IMR-90 (cell line): ENCODE data around the gene PALM3. TPM values are rescaled to one million over a fixed set of nuclear protein-coding genes. Genes with fewer than 3 reads are reported as not detected.

Experiments
- ATAC-seq: fragments of 200-7000 bp; cut with Tn5 transposase; 2 replicates; pipeline ENCODE4 v1.9.1; 2020; ENCODE audit warnings: low read depth, mild to moderate bottlenecking, moderate library complexity
- BruUV-seq: library from RNA; stranded (reverse); fragments of 400-500 nt; replicated peaks from 2 replicates; lab custom pipeline; 2021; lab: Mats Ljungman, UMichigan
- CTCF ChIA-PET: fragments of 300-600 bp; formaldehyde crosslinking; extraction: SDS; loops from one replicate; lab custom pipeline; 2021; ENCODE audit warnings: antibody characterized with exemption; lab: Yijun Ruan, JAX
- POLR2A ChIA-PET: fragments of 300-600 bp; sonication (Branson Sonifier 250); formaldehyde crosslinking; loops from one replicate; lab custom pipeline; 2022; ENCODE audit warnings: antibody characterized with exemption; ENCODE audit not compliant: unreplicated experiment; lab: Charles Lee
- DNase-seq: peaks from one replicate; pipeline ENCODE4 v3.0.0; 2013
- H2AFZ ChIP-seq: replicated peaks from 2 replicates; pipeline ENCODE3; 2013; ENCODE audit warnings: low read length, mild to moderate bottlenecking; ENCODE audit not compliant: poor library complexity
- H2AK5ac ChIP-seq: 2 replicates; pipeline ENCODE4 v1.6.1; 2013; ENCODE audit warnings: low read depth, low read length, inconsistent platforms
- H2AK9ac ChIP-seq: replicated peaks from 2 replicates; pipeline ENCODE3; 2013; ENCODE audit warnings: mild to moderate bottlenecking, low read depth, low read length, moderate library complexity; ENCODE audit not compliant: poor library complexity
- H2BK120ac ChIP-seq: 2 replicates; pipeline ENCODE4 v1.6.1; 2013; ENCODE audit warnings: low read depth, low read length, inconsistent platforms
- H2BK15ac ChIP-seq: 3 replicates; pipeline ENCODE4 v1.6.1; 2013; ENCODE audit warnings: low read depth, low read length, inconsistent platforms
- H2BK20ac ChIP-seq: 2 replicates; pipeline ENCODE4 v1.6.1; 2013; ENCODE audit warnings: low read depth, mild to moderate bottlenecking, inconsistent platforms, low read length, moderate library complexity
- H2BK5ac ChIP-seq: 2 replicates; pipeline ENCODE4 v1.6.1; 2013; ENCODE audit warnings: mild to moderate bottlenecking, low read depth, low read length, inconsistent platforms; ENCODE audit not compliant: poor library complexity, severe bottlenecking
- H3K14ac ChIP-seq: replicated peaks from 2 replicates; pipeline ENCODE4 v1.6.1; 2013; ENCODE audit warnings: low read depth, low read length, inconsistent platforms
- H3K18ac ChIP-seq: 2 replicates; pipeline ENCODE4 v1.6.1; 2013; ENCODE audit warnings: low read depth, low read length, control low read depth
- H3K23ac ChIP-seq: 2 replicates; pipeline ENCODE4 v1.6.1; 2013; ENCODE audit warnings: low read depth, low read length, inconsistent platforms
- H3K27ac ChIP-seq: 2 replicates; pipeline ENCODE4 v1.5.1; 2013; ENCODE audit warnings: mild to moderate bottlenecking, control low read depth, low read length; ENCODE audit not compliant: insufficient read depth
- H3K27me3 ChIP-seq: 2 replicates; pipeline ENCODE4 v1.6.1; 2013; ENCODE audit warnings: low read length; ENCODE audit not compliant: control insufficient read depth, insufficient read depth
- H3K36me3 ChIP-seq: 2 replicates; pipeline ENCODE4 v1.6.1; 2013; ENCODE audit warnings: low read length, mixed read lengths; ENCODE audit not compliant: control insufficient read depth, insufficient read depth
- H3K4ac ChIP-seq: 2 replicates; pipeline ENCODE4 v1.6.1; 2013; ENCODE audit warnings: low read depth, low read length, inconsistent platforms
- H3K4me1 ChIP-seq: 2 replicates; pipeline ENCODE4 v1.6.1; 2013; ENCODE audit warnings: low read length, mixed read lengths; ENCODE audit not compliant: control insufficient read depth, insufficient read depth
- H3K4me2 ChIP-seq: 2 replicates; pipeline ENCODE4 v1.6.1; 2013; ENCODE audit warnings: low read depth, mild to moderate bottlenecking, control low read depth, low read length, moderate library complexity
- H3K4me3 ChIP-seq: 2 replicates; pipeline ENCODE4 v1.5.1; 2013; ENCODE audit warnings: low read depth, mild to moderate bottlenecking, control low read depth, low read length, moderate library complexity; ENCODE audit not compliant: insufficient read depth
- H3K56ac ChIP-seq: 2 replicates; pipeline ENCODE4 v1.6.1; 2013; ENCODE audit warnings: low read length, inconsistent platforms; ENCODE audit not compliant: insufficient read depth; ENCODE audit errors: extremely low read depth
- H3K79me1 ChIP-seq, 2 experiments: 2 replicates each; pipeline ENCODE4 v1.6.1; 2013; ENCODE audit warnings: low read length in 2 of 2, inconsistent platforms in 1 of 2, low read depth in 1 of 2
- H3K9ac ChIP-seq: 2 replicates; pipeline ENCODE4 v1.6.1; 2013; ENCODE audit warnings: low read depth, low read length, control low read depth
- H3K9me1 ChIP-seq: 2 replicates; pipeline ENCODE4 v1.6.1; 2013; ENCODE audit warnings: low read length, inconsistent platforms; ENCODE audit not compliant: insufficient read depth
- H3K9me3 ChIP-seq: 2 replicates; pipeline ENCODE4 v1.6.1; 2013; ENCODE audit warnings: low read length; ENCODE audit not compliant: control insufficient read depth, insufficient read depth
- H4K20me1 ChIP-seq: 2 replicates; pipeline ENCODE4 v1.6.1; 2013; ENCODE audit warnings: low read length, inconsistent platforms; ENCODE audit not compliant: insufficient read depth
- H4K5ac ChIP-seq: 2 replicates; pipeline ENCODE4 v1.6.1; 2013; ENCODE audit warnings: mild to moderate bottlenecking, low read depth, low read length, control low read depth
- H4K8ac ChIP-seq, 2 experiments: 2 replicates each; pipeline ENCODE4 v1.6.1; 2013; ENCODE audit warnings: low read depth in 2 of 2, low read length in 2 of 2, control low read depth in 1 of 2, inconsistent platforms in 1 of 2
- H4K91ac ChIP-seq: 2 replicates; pipeline ENCODE4 v1.6.1; 2013; ENCODE audit warnings: low read depth, low read length, inconsistent platforms; ENCODE audit not compliant: insufficient read depth
- BHLHE40 ChIP-seq: fragments of 150-350 bp; IDR thresholded peaks from 2 replicates; pipeline ENCODE4 v1.6.1; 2016; ENCODE audit warnings: mild to moderate bottlenecking, low read depth, low read length
- CEBPB ChIP-seq: IDR thresholded peaks from 2 replicates; pipeline ENCODE4 v1.6.1; 2012; ENCODE audit warnings: low read depth, low read length, improper control_type of control experiment
- CHD1 ChIP-seq: IDR thresholded peaks from 2 replicates; pipeline ENCODE4 v1.6.1; 2012; ENCODE audit warnings: low read depth, low read length, improper control_type of control experiment
- MAZ ChIP-seq: IDR thresholded peaks from 2 replicates; pipeline ENCODE4 v1.6.1; 2012; ENCODE audit warnings: low read depth, mild to moderate bottlenecking, low read length, improper control_type of control experiment, moderate library complexity, borderline replicate concordance
- NFE2L2 ChIP-seq: fragments of 150-350 bp; IDR thresholded peaks from 2 replicates; pipeline ENCODE4 v1.6.1; 2016; ENCODE audit warnings: low read depth, mild to moderate bottlenecking, low read length
- POLR2A ChIP-seq: IDR thresholded peaks from 2 replicates; pipeline ENCODE4 v1.6.1; 2012; ENCODE audit warnings: mild to moderate bottlenecking, low read depth, low read length
- RAD21 ChIP-seq: IDR thresholded peaks from 2 replicates; pipeline ENCODE4 v1.6.1; 2012; ENCODE audit warnings: low read length, improper control_type of control experiment
- RFX5 ChIP-seq: IDR thresholded peaks from 2 replicates; pipeline ENCODE4 v1.8.0; 2012; ENCODE audit warnings: low read depth, mild to moderate bottlenecking, low read length, moderate library complexity
- WGBS, 2 experiments: methylation state at CpG; one replicate each; pipeline versions ENCODE4 v1.1.5 to v1.1.7; 2013; ENCODE audit warnings: missing lambda C conversion rate in 2 of 2; ENCODE audit not compliant: insufficient read length in 1 of 2; ENCODE audit errors: extremely low coverage in 2 of 2; 5-methylcytosine and 5-hydroxymethylcytosine counted together
- dilution Hi-C: fragments of 300-500 bp; cut with HindIII; formaldehyde crosslinking; loops from one replicate; pipeline ENCODE4 v1.14.3; 2018; ENCODE audit warnings: low sequenced_read_pairs; ENCODE audit not compliant: unreplicated experiment
- in situ Hi-C: fragments of 300-500 bp; cut with MboI; formaldehyde crosslinking; loops from 3 replicates; pipeline ENCODE4 v1.14.3; 2019; ENCODE audit warnings: low sequenced_read_pairs, inconsistent platforms, mixed read lengths
- intact Hi-C: fragments of 100-400 bp; cut with micrococcal nuclease; formaldehyde crosslinking; loops from 2 replicates; pipeline ENCODE4 v1.10.0; 2022
- polyA plus RNA-seq, 3 experiments: library from polyadenylated mRNA; depleted of rRNA; stranded (reverse); fragments of >200 nt; gene quantifications; 2 replicates each; pipeline ENCODE4 v1.2.3, GENCODE V29; 2012; ENCODE audit warnings: low replicate concordance in 1 of 3
- total RNA-seq: library from RNA; depleted of rRNA; stranded (reverse); fragments of >200 nt; gene quantifications from 2 replicates; pipeline ENCODE4 v1.2.3, GENCODE V29; 2012
- TF ChIP-seq, protein P1 (sequence below): fragments of 150-350 bp; IDR thresholded peaks from 2 replicates; pipeline ENCODE4 v1.6.1; 2017; ENCODE audit warnings: mild to moderate bottlenecking, antibody characterized with exemption, low read length, low read depth

The PALM3 gene
- total and polyA plus RNA-seq, 2 of the 4 experiments (the other 2 are of a cell fraction) = 0.18 to 0.84 TPM

DNA sequence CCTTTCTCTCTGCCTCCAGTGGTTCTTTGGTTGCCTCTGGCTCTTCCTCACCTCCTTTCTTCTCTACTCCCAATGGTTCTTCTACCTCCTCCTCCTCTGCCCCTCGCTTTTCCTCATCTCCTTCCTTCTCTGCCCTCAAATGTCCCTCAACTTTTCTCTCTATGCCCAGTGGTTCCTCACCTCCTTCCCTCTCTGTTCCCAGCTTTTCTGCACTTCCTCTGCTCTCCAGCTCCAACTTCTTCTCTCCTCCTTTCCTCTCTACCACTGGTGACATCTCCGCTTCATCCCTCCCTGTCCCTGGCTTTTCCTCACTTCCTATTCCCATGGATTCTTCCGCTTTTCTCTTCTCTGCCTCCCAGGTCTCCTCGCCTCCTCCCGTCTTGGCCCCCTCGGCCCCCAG, 7.8 kb downstream of the PALM3 start:
- POLR2A ChIA-PET = no interaction called here
- in situ Hi-C loops = no loop called here
- CTCF ChIA-PET = interaction anchor here (0.5 kb wide), 1 partner anchor 254 kb away, joined by 3 read pairs; no protein-coding TSS in a partner anchor

More for the DNA sequence above, 7.8 kb downstream of the PALM3 start:
- no peak overlapping the region for H3K27ac ChIP-seq
- no TSS peak for BruUV-seq
- H3K27me3 ChIP-seq = peaks cover 25% of the 10 kb centered on the region
- H2BK20ac ChIP-seq = no peak overlapping the region
- peaks cover 1% of the 10 kb centered on the region; the same call in 1 of the 2 replicates for H3K4me1 ChIP-seq
- H4K91ac ChIP-seq = no peak overlapping the region
- no peak overlapping the region for H2AK9ac ChIP-seq
- 70% methylated on average over 6 of the region's 6 CpGs; no CpG with 5 or more reads in 1 of the 2 experiments for WGBS, 2 experiments
- H2BK5ac ChIP-seq = no peak overlapping the region
- no peak overlapping the region for H3K56ac ChIP-seq
- TF ChIP-seq, protein P1, sequence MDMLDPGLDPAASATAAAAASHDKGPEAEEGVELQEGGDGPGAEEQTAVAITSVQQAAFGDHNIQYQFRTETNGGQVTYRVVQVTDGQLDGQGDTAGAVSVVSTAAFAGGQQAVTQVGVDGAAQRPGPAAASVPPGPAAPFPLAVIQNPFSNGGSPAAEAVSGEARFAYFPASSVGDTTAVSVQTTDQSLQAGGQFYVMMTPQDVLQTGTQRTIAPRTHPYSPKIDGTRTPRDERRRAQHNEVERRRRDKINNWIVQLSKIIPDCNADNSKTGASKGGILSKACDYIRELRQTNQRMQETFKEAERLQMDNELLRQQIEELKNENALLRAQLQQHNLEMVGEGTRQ = no peak
- no peak for TF ChIP-seq NFE2L2
- TF ChIP-seq CHD1 = no peak
- TF ChIP-seq RFX5 = no peak
- TF ChIP-seq RAD21 = no peak
- TF ChIP-seq POLR2A = no peak
- no peak for TF ChIP-seq MAZ
- TF ChIP-seq BHLHE40 = no peak
- TF ChIP-seq CEBPB = no peak
- H3K4me3 ChIP-seq = no peak overlapping the region
- no peak overlapping the region for H3K9ac ChIP-seq
- H3K9me3 ChIP-seq = peaks cover 2% of the 10 kb centered on the region; the same call in 1 of the 2 replicates
- DNase-seq (no peak), ATAC-seq (no peak)
- no peak overlapping the region for H3K4ac ChIP-seq
- H2AK5ac ChIP-seq = no peak overlapping the region
- H3K9me1 ChIP-seq = no peaks in the 10 kb centered on the region
- no peak overlapping the region for H4K5ac ChIP-seq
- H3K14ac ChIP-seq = no peak overlapping the region
- intact Hi-C loops (no loop called here), dilution Hi-C loops (no loop called here)
- no peak overlapping the region for H2BK120ac ChIP-seq
- no peak overlapping the region for H2BK15ac ChIP-seq
- no peak overlapping the region for H4K8ac ChIP-seq
- H3K36me3 ChIP-seq = no peaks in the 10 kb centered on the region
- no peak overlapping the region for H3K23ac ChIP-seq
- H4K20me1 ChIP-seq = no peaks in the 10 kb centered on the region
- no peak overlapping the region for H3K18ac ChIP-seq
- no peaks in the 10 kb centered on the region for H3K79me1 ChIP-seq
- no peak overlapping the region for H3K4me2 ChIP-seq
- no peak overlapping the region for H2AFZ ChIP-seq
